Measurements from ENCODE around the gene SEMA3A. TPM values are rescaled to one million over a fixed set of nuclear protein-coding genes. Genes with fewer than 3 reads are reported as not detected.

Gene SEMA3A
- total RNA-seq, 1 experiment from 2014 or later = 14.2 TPM

- no peak overlapping the region for H3K27ac ChIP-seq (ENCODE audit: low read depth, low read length)
- no peak overlapping the region for H3K9ac ChIP-seq (ENCODE audit: low read length)
- no peaks in the 10 kb centered on the region for H3K4me1 ChIP-seq (ENCODE audit: control insufficient read depth in 1 of 2, insufficient read depth in 2 of 2, low read length in 2 of 2)
- H3K9me3 ChIP-seq (ENCODE audit: control insufficient read depth in 1 of 2, insufficient read depth in 1 of 2, low read depth in 1 of 2, low read length in 2 of 2) = no peaks in the 10 kb centered on the region
- H3K4me2 ChIP-seq (ENCODE audit: low read length) = no peak overlapping the region
- RAD21 ChIA-PET (ENCODE audit: low non-redundant PET in 1 of 2, low total read pairs in 2 of 2, uncharacterized antibody in 2 of 2, unreplicated experiment in 2 of 2) = no interaction called here
- BruUV-seq (replicated peaks) = no TSS peak
- POLR2A ChIA-PET = no interaction called here
- CTCF ChIA-PET = no interaction called here
- intact Hi-C loops (cut with micrococcal nuclease) = no loop called here
- H3K36me3 ChIP-seq (ENCODE audit: control insufficient read depth in 1 of 2, insufficient read depth in 2 of 2, low read length in 2 of 2) = no peaks in the 10 kb centered on the region
- no peaks in the 10 kb centered on the region for H4K20me1 ChIP-seq (ENCODE audit: insufficient read depth)
- H3K4me3 ChIP-seq (replicated peaks in 1 of 2; ENCODE audit: low read depth in 1 of 2, low read length in 2 of 2) = no peak overlapping the region
- no peak overlapping the region for H2AFZ ChIP-seq (ENCODE audit: low read depth, low read length, poor library complexity, severe bottlenecking)
- H3K9me2 ChIP-seq (ENCODE audit: insufficient read depth) = no peaks in the 10 kb centered on the region
- ATAC-seq (no peak), DNase-seq (ENCODE audit: low read depth, low spot score) (no peak)
- TF ChIP-seq EZH2 (IDR thresholded peaks at IDR 0.05) (no peak), ATF3 (IDR thresholded peaks at IDR 0.05) (no peak), FOSL1 (IDR thresholded peaks at IDR 0.05; ENCODE audit: low read depth) (no peak), ZNF274 (IDR thresholded peaks at IDR 0.05; ENCODE audit: low read depth, low read length) (no peak), EZH2phosphoT487 (IDR thresholded peaks at IDR 0.05; ENCODE audit: borderline replicate concordance) (no peak), TCF7L2 (IDR thresholded peaks at IDR 0.05; ENCODE audit: borderline replicate concordance, extremely low read depth, insufficient read depth, insufficient read length) (no peak), SRF (IDR thresholded peaks at IDR 0.05; ENCODE audit: low read depth) (no peak), CBX3 (IDR thresholded peaks at IDR 0.05; ENCODE audit: low read depth) (no peak), ZFX (IDR thresholded peaks at IDR 0.05) (no peak), MAX (IDR thresholded peaks at IDR 0.05) (no peak), YY1 (IDR thresholded peaks at IDR 0.05; ENCODE audit: extremely low read depth, insufficient replicate concordance, low read depth, low read length) (no peak), JUND (IDR thresholded peaks at IDR 0.05) (no peak), RAD21 (IDR thresholded peaks at IDR 0.05; ENCODE audit: low read depth) (no peak)
- H3K27me3 ChIP-seq (ENCODE audit: insufficient read depth, low read length) = no peaks in the 10 kb centered on the region
- H3K79me2 ChIP-seq (ENCODE audit: insufficient read depth, low read length) = no peaks in the 10 kb centered on the region
These were observed 32.5 kb downstream of the SEMA3A start for GRCh38 chr7:84162125-84162524.

GRCh38 chr7:84161398-84161797, 33.2 kb downstream of the SEMA3A start:
- RAD21 ChIA-PET (ENCODE audit: low non-redundant PET in 1 of 2, low total read pairs in 2 of 2, uncharacterized antibody in 2 of 2, unreplicated experiment in 2 of 2) = no interaction called here
- no peaks in the 10 kb centered on the region for H3K27me3 ChIP-seq (ENCODE audit: insufficient read depth, low read length)
- no peaks in the 10 kb centered on the region for H3K4me1 ChIP-seq (ENCODE audit: control insufficient read depth in 1 of 2, insufficient read depth in 2 of 2, low read length in 2 of 2)
- ATAC-seq = no peak
- H4K20me1 ChIP-seq (ENCODE audit: insufficient read depth) = no peaks in the 10 kb centered on the region
- no peak overlapping the region for H3K4me2 ChIP-seq (ENCODE audit: low read length)
- H3K79me2 ChIP-seq (ENCODE audit: insufficient read depth, low read length) = no peaks in the 10 kb centered on the region
- POLR2A ChIA-PET = no interaction called here
- no peak for DNase-seq (ENCODE audit: low read depth, low spot score)
- H3K4me3 ChIP-seq (replicated peaks in 1 of 2; ENCODE audit: low read depth in 1 of 2, low read length in 2 of 2) = no peak overlapping the region
- CTCF ChIA-PET = no interaction called here
- H3K36me3 ChIP-seq (ENCODE audit: control insufficient read depth in 1 of 2, insufficient read depth in 2 of 2, low read length in 2 of 2) = no peaks in the 10 kb centered on the region
- H2AFZ ChIP-seq (ENCODE audit: low read depth, low read length, poor library complexity, severe bottlenecking) = no peak overlapping the region
- H3K27ac ChIP-seq (ENCODE audit: low read depth, low read length) = no peak overlapping the region
- BruUV-seq (replicated peaks) = no TSS peak
- H3K9me2 ChIP-seq (ENCODE audit: insufficient read depth) = no peaks in the 10 kb centered on the region
- intact Hi-C loops (cut with micrococcal nuclease) = no loop called here
- H3K9me3 ChIP-seq (ENCODE audit: control insufficient read depth in 1 of 2, insufficient read depth in 1 of 2, low read depth in 1 of 2, low read length in 2 of 2) = no peaks in the 10 kb centered on the region
- no peak overlapping the region for H3K9ac ChIP-seq (ENCODE audit: low read length)
- TF ChIP-seq SP1 (IDR thresholded peaks at IDR 0.05; ENCODE audit: low read depth) = no peak
- no peak for TF ChIP-seq JUND (IDR thresholded peaks at IDR 0.05)
- TF ChIP-seq ELF1 (IDR thresholded peaks at IDR 0.05; ENCODE audit: borderline replicate concordance, low read depth) = no peak
- TF ChIP-seq SRF (IDR thresholded peaks at IDR 0.05; ENCODE audit: low read depth) = no peak
- TF ChIP-seq CEBPB (IDR thresholded peaks at IDR 0.05; ENCODE audit: low read depth) = no peak
- TF ChIP-seq ZNF274 (IDR thresholded peaks at IDR 0.05; ENCODE audit: low read depth, low read length) = no peak
- no peak for TF ChIP-seq MAX (IDR thresholded peaks at IDR 0.05)
- TF ChIP-seq EGR1 (IDR thresholded peaks at IDR 0.05; ENCODE audit: low read depth) = no peak
- TF ChIP-seq EZH2phosphoT487 (IDR thresholded peaks at IDR 0.05; ENCODE audit: borderline replicate concordance) = no peak
- TF ChIP-seq POLR2AphosphoS5 (IDR thresholded peaks at IDR 0.05; ENCODE audit: low read depth, low read length) = no peak
- no peak for TF ChIP-seq YY1 (IDR thresholded peaks at IDR 0.05; ENCODE audit: extremely low read depth, insufficient replicate concordance, low read depth, low read length)
- no peak for TF ChIP-seq TCF7L2 (IDR thresholded peaks at IDR 0.05; ENCODE audit: borderline replicate concordance, extremely low read depth, insufficient read depth, insufficient read length)
- no peak for TF ChIP-seq FOSL1 (IDR thresholded peaks at IDR 0.05; ENCODE audit: low read depth)
- no peak for TF ChIP-seq EZH2 (IDR thresholded peaks at IDR 0.05)
- no peak for TF ChIP-seq CBX3 (IDR thresholded peaks at IDR 0.05; ENCODE audit: low read depth)
- TF ChIP-seq CTCF (IDR thresholded peaks at IDR 0.05 in 2 of 3, conservative IDR thresholded peaks at IDR 0.05 in 1 of 3; ENCODE audit: borderline replicate concordance in 1 of 3, insufficient read depth in 1 of 3, low read depth in 2 of 3, low read length in 2 of 3) = no peak
- TF ChIP-seq POLR2A (IDR thresholded peaks at IDR 0.05; ENCODE audit: borderline replicate concordance, extremely low read depth, insufficient read depth, insufficient read length) = no peak
- no peak for TF ChIP-seq SIN3A (IDR thresholded peaks at IDR 0.05; ENCODE audit: low read depth)
